Measurements from ENCODE around the gene EDEM1. TPM values are rescaled to one million over a fixed set of nuclear protein-coding genes. Genes with fewer than 3 reads are reported as not detected.
"Not testable (repeated sequence)": the region's sequence is repeated elsewhere in the genome, so short reads cannot be mapped to it uniquely, and the experiment has no call there.

EDEM1 gene
- total RNA-seq, 1 experiment from 2014 or later: 65.9 TPM

- Mint-ChIP-seq H3K4me3 (ENCODE audit: low read depth, unreplicated experiment) (no peak overlapping the region), H3K36me3 (ENCODE audit: insufficient read depth, unreplicated experiment) (peaks cover 5% of the 10 kb centered on the region), H3K27me3 (ENCODE audit: unreplicated experiment) (no peaks in the 10 kb centered on the region), H3K4me1 (ENCODE audit: low read depth, unreplicated experiment) (peaks cover 20% of the 10 kb centered on the region), H3K27ac (ENCODE audit: unreplicated experiment) (no peak overlapping the region), H3K9me3 (ENCODE audit: low read depth, unreplicated experiment) (no peaks in the 10 kb centered on the region)
- CTCF ChIA-PET: no interaction called here
- BruUV-seq (replicated peaks): no TSS peak
- no peak for DNase-seq
- TF ChIP-seq CTCF (IDR thresholded peaks at IDR 0.05; ENCODE audit: unreplicated experiment): no peak
- intact Hi-C loops (cut with micrococcal nuclease; ENCODE audit: unreplicated experiment): no loop called here
Observed at GRCh38 chr3:5235655-5236054, 48.1 kb downstream of the EDEM1 start.

GRCh38 chr3:5238545-5238944 is 51.0 kb downstream of the EDEM1 start:
- BruUV-seq (replicated peaks): no TSS peak
- intact Hi-C loops (cut with micrococcal nuclease; ENCODE audit: unreplicated experiment): no loop called here
- DNase-seq: no peak
- Mint-ChIP-seq H3K4me3 (ENCODE audit: low read depth, unreplicated experiment) (no peak overlapping the region), H3K27ac (ENCODE audit: unreplicated experiment) (no peak overlapping the region), H3K9me3 (ENCODE audit: low read depth, unreplicated experiment) (peaks cover 2% of the 10 kb centered on the region), H3K27me3 (ENCODE audit: unreplicated experiment) (no peaks in the 10 kb centered on the region), H3K4me1 (ENCODE audit: low read depth, unreplicated experiment) (peaks cover 8% of the 10 kb centered on the region), H3K36me3 (ENCODE audit: insufficient read depth, unreplicated experiment) (peaks cover 5% of the 10 kb centered on the region)
- CTCF ChIA-PET: no interaction called here
- TF ChIP-seq CTCF (IDR thresholded peaks at IDR 0.05; ENCODE audit: unreplicated experiment): no peak

GRCh38 chr3:5239602-5240001 is 52.1 kb downstream of the EDEM1 start:
- H3K27me3 Mint-ChIP-seq (ENCODE audit: unreplicated experiment): no peaks in the 10 kb centered on the region
- DNase-seq: no peak
- CTCF ChIA-PET: no interaction called here
- intact Hi-C loops (cut with micrococcal nuclease; ENCODE audit: unreplicated experiment): no loop called here
- no TSS peak for BruUV-seq (replicated peaks)
- no peak for TF ChIP-seq CTCF (IDR thresholded peaks at IDR 0.05; ENCODE audit: unreplicated experiment)
- H3K9me3 Mint-ChIP-seq (ENCODE audit: low read depth, unreplicated experiment): peaks cover 2% of the 10 kb centered on the region
- no peak overlapping the region for H3K4me3 Mint-ChIP-seq (ENCODE audit: low read depth, unreplicated experiment)
- peaks cover 8% of the 10 kb centered on the region for H3K4me1 Mint-ChIP-seq (ENCODE audit: low read depth, unreplicated experiment)
- H3K36me3 Mint-ChIP-seq (ENCODE audit: insufficient read depth, unreplicated experiment): peaks cover 5% of the 10 kb centered on the region
- no peak overlapping the region for H3K27ac Mint-ChIP-seq (ENCODE audit: unreplicated experiment)

GRCh38 chr3:5240740-5241139 is 53.2 kb downstream of the EDEM1 start:
- no peak for DNase-seq
- no peaks in the 10 kb centered on the region for H3K27me3 Mint-ChIP-seq (ENCODE audit: unreplicated experiment)
- H3K9me3 Mint-ChIP-seq (ENCODE audit: low read depth, unreplicated experiment): peaks cover 2% of the 10 kb centered on the region
- no peak for TF ChIP-seq CTCF (IDR thresholded peaks at IDR 0.05; ENCODE audit: unreplicated experiment)
- no peak overlapping the region for H3K27ac Mint-ChIP-seq (ENCODE audit: unreplicated experiment)
- intact Hi-C loops (cut with micrococcal nuclease; ENCODE audit: unreplicated experiment): no loop called here
- H3K4me3 Mint-ChIP-seq (ENCODE audit: low read depth, unreplicated experiment): no peak overlapping the region
- peaks cover 8% of the 10 kb centered on the region for H3K4me1 Mint-ChIP-seq (ENCODE audit: low read depth, unreplicated experiment)
- H3K36me3 Mint-ChIP-seq (ENCODE audit: insufficient read depth, unreplicated experiment): peaks cover 5% of the 10 kb centered on the region
- CTCF ChIA-PET: no interaction called here
- no TSS peak for BruUV-seq (replicated peaks)

- CTCF ChIA-PET; DNase-seq; H3K4me1 Mint-ChIP-seq (ENCODE audit: low read depth, unreplicated experiment); H3K4me3 Mint-ChIP-seq (ENCODE audit: low read depth, unreplicated experiment); H3K27ac Mint-ChIP-seq (ENCODE audit: unreplicated experiment); intact Hi-C loops (cut with micrococcal nuclease; ENCODE audit: unreplicated experiment); H3K27me3 Mint-ChIP-seq (ENCODE audit: unreplicated experiment); BruUV-seq (replicated peaks); H3K9me3 Mint-ChIP-seq (ENCODE audit: low read depth, unreplicated experiment); H3K36me3 Mint-ChIP-seq (ENCODE audit: insufficient read depth, unreplicated experiment): not testable (repeated sequence)
Observed at GRCh38 chr3:5242785-5243184, 55.3 kb downstream of the EDEM1 start.
